NCI-H226 (cell line): Measurements from ENCODE around the gene TPO.

Source experiments
- DNase-seq: peaks from one replicate; pipeline ENCODE4 v3.0.0-alpha.2; 2015

Gene TPO

GRCh38 chr2:1539973-1540372, 126.7 kb downstream of the TPO start:
- DNase-seq, result no peak

GRCh38 chr2:1540481-1540880, 127.2 kb downstream of the TPO start:
- DNase-seq, result no peak

DNA sequence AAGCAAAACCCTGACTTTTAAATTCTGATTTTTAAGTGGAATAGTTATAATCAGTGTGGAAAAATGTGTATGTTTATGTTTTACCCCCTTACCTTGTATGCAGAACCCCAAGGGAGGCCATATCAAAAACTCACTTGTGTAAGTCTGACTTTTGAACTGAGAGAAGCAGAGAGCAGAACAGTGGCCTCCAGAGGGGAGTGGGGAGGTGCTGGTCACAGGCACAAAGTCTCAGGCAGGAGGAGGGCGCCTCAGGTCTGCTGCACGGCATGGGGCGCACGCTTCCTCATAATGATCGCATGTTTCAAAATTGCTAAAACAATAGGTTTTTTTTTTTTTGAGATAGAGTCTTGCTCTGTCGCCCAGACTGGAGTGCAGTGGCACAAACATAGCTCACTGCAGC, 127.8 kb downstream of the TPO start:
- no peak for DNase-seq

GRCh38 chr2:1541819-1542475, 128.7 kb downstream of the TPO start:
- no peak for DNase-seq

GRCh38 chr2:1542971-1543370, 129.7 kb downstream of the TPO start:
- DNase-seq, result no peak

GRCh38 chr2:1543776-1544477, 130.7 kb downstream of the TPO start:
- DNase-seq, result no peak

GRCh38 chr2:1544478-1545069, 131.3 kb downstream of the TPO start:
- peak; percentile 17 for DNase-seq

- DNase-seq, result peak; percentile 18
Measured at GRCh38 chr2:1546023-1546591, 132.8 kb downstream of the TPO start.

- no peak for DNase-seq
Measured at GRCh38 chr2:1546901-1547300, 133.6 kb downstream of the TPO start.

- no peak for DNase-seq
Measured at GRCh38 chr2:1548910-1549673, 135.8 kb downstream of the TPO start.

GRCh38 chr2:1550076-1550475, 136.8 kb downstream of the TPO start:
- no peak for DNase-seq

- DNase-seq, result no peak
Measured at GRCh38 chr2:1550658-1551316, 137.5 kb downstream of the TPO start.

DNA sequence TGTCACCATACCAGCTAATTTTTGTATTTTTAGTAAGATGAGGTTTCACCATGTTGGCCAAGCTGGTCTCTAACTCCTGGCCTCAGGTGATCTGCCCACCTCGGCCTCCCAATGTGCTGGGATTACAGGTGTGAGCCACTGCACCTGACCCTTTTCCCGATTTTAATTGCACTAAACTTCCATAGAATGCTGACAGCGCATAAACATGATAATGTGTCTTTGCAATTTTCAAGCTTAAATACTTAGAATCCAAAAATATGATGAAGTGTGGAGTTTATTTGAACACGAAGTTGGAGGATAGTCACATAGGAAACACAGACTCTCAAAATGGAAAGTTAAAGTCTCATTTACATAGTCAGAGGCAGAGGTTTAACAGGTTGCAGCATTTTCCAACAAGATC, 138.6 kb downstream of the TPO start:
- no peak for DNase-seq

- DNase-seq, result no peak
Measured at GRCh38 chr2:1552611-1553010, 139.3 kb downstream of the TPO start.

DNA sequence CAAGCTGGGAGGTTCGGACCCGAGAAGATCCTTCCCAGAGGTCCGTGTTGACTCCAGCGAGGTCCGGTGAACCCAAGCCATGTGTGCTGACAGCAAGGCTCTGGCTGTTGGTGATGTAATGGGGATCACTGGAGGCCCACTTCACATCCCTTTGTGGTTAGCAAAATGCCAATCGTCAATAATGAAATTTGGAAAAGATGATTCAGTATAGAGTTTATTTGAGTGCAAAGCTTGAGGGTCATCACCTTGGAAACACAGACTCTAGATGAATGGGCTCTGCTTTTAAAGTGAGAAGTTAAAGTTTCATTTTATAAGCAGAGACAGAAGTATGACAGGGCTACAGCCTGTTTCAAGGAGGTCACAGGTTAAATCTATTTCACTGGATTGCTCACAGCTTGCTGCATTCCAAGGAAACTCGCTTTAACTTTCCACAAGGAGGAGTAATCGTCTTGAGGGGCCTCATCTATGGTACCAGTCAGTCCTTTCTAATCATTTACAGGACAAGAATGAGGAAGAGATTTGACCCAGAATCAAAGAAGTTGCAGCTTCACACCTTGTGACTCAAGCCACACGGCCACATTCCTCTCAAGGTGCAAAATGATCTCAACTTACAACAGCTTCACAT, 140.5 kb downstream of the TPO start:
- peak; percentile 36 for DNase-seq

DNA sequence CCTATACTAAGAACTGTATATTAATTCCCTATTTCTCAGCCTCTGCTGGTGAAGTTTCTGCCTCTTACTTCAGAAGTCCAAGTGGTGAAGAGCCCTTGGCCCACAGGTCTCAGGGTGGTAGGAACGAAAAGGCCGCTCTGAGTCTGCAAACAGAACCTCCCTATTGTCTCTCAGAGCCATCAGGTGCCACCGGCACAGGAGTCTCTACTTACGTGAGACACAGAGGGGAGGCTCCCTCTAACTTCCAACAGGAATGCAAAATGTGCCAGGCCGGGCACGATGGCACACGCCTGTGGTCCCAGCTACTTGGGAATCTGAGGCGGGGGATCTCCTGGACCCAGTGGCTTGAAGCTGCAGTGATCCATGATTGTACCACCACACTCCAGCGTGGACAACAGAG, 143.0 kb downstream of the TPO start:
- DNase-seq, result no peak

GRCh38 chr2:1556776-1557466, 143.7 kb downstream of the TPO start:
- no peak for DNase-seq

DNA sequence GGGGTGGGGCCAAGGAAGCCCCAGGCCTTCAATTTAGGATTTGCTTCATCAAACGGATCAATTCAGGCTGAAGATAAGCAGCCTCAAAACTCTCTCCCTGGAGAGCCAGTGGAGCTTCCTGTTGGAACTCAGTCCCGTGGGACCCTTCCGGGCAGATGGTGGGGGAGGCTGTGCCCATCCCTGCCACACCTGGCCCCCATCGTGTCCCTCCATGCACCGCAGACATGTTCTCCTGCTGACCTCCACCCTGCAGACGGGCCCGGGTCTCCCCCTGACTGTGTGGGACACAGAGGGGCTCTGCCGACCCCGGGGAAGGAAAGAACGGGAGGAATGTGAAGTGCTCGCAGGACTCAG, 144.2 kb downstream of the TPO start:
- no peak for DNase-seq

DNA sequence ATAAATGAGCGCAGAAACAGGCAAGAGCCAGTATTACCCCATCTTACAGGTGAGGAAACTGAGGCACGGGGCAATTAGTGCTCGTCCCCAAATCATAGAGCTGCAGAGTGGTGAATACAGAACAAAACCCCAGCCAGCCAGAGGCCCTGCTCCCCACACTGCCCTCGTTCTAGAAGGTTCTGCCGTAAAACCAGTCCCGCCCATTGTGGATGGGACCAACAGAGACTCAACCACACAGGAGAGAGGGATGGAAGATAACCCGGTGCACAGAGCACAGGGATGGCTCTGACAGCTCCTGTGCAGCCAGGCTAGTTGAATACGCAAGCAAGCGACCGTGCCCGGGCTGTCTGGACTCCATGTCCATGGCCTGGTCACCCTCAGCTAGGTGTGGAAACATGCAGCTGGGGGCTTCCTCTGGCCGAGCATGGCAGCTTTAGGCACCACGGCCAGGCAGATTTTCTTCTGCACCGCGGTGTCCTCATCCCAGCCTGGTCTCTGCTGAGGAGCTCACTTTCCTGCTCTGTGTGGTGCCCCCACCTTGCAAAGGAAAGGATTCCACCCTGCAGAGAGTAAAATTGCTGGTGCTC, 146.4 kb downstream of the TPO start:
- DNase-seq, result no peak

- DNase-seq, result no peak
Measured at GRCh38 chr2:1561259-1561658, 148.0 kb downstream of the TPO start.

- no peak for DNase-seq
Measured at GRCh38 chr2:1561811-1562421, 148.7 kb downstream of the TPO start.
